Naive B cell (primary cell): ENCODE data around the gene DEGS1. TPM values are rescaled to one million over a fixed set of nuclear protein-coding genes. Genes with fewer than 3 reads are reported as not detected.
"Not testable (repeated sequence)": the region's sequence is repeated elsewhere in the genome, so short reads cannot be mapped to it uniquely, and the experiment has no call there.

Experiments
- ATAC-seq, 2 donors: fragments of 150-1000 bp; cut with Tn5 transposase; 2 replicates each; pipeline ENCODE4 v1.10.0; 2021; ENCODE audit warnings: low read depth in 2 of 2, mild to moderate bottlenecking in 2 of 2, moderate library complexity in 2 of 2
- DNase-seq: peaks from one replicate; pipeline ENCODE4 v3.0.0; 2022
- H3K27ac Mint-ChIP-seq, 6 donors: one replicate each; pipeline ENCODE4 v1.8.0; 2020 to 2022; ENCODE audit warnings: mild to moderate bottlenecking in 6 of 6, mixed read lengths in 6 of 6, moderate library complexity in 5 of 6, inconsistent platforms in 2 of 6
- H3K27me3 Mint-ChIP-seq, 3 donors: one replicate each; pipeline ENCODE4 v1.8.0; 2021 to 2022; ENCODE audit warnings: mixed read lengths in 3 of 3, mild to moderate bottlenecking in 1 of 3
- H3K36me3 Mint-ChIP-seq, 2 donors: one replicate each; pipeline ENCODE4 v1.8.0; 2020 to 2022; ENCODE audit warnings: mixed read lengths in 2 of 2, inconsistent platforms in 1 of 2, mild to moderate bottlenecking in 1 of 2
- H3K4me1 Mint-ChIP-seq, 3 donors: one replicate each; pipeline ENCODE4 v1.8.0; 2020 to 2022; ENCODE audit warnings: mixed read lengths in 3 of 3, inconsistent platforms in 1 of 3, mild to moderate bottlenecking in 1 of 3, moderate library complexity in 1 of 3
- H3K4me3 Mint-ChIP-seq, 8 donors: one replicate each; pipeline ENCODE4 v1.8.0; 2020 to 2022; ENCODE audit warnings: mild to moderate bottlenecking in 8 of 8, mixed read lengths in 8 of 8, moderate library complexity in 8 of 8, inconsistent platforms in 2 of 8
- H3K9me3 Mint-ChIP-seq, 7 donors: one replicate each; pipeline ENCODE4 v1.8.0; 2020 to 2022; ENCODE audit warnings: mixed read lengths in 7 of 7, mild to moderate bottlenecking in 5 of 7, inconsistent platforms in 2 of 7, moderate library complexity in 1 of 7
- polyA plus RNA-seq, 6 donors: library from polyadenylated mRNA; unstranded; fragments of 300-500 nt; fragmentation: Illumina TruSeq; gene quantifications; one replicate each; pipeline ENCODE4 v1.2.3, GENCODE V29; 2021; ENCODE audit warnings: low read depth in 6 of 6

The DEGS1 gene
- polyA plus RNA-seq, 6 donors from 2014 or later: 153 to 219 (median 172) TPM

DNA sequence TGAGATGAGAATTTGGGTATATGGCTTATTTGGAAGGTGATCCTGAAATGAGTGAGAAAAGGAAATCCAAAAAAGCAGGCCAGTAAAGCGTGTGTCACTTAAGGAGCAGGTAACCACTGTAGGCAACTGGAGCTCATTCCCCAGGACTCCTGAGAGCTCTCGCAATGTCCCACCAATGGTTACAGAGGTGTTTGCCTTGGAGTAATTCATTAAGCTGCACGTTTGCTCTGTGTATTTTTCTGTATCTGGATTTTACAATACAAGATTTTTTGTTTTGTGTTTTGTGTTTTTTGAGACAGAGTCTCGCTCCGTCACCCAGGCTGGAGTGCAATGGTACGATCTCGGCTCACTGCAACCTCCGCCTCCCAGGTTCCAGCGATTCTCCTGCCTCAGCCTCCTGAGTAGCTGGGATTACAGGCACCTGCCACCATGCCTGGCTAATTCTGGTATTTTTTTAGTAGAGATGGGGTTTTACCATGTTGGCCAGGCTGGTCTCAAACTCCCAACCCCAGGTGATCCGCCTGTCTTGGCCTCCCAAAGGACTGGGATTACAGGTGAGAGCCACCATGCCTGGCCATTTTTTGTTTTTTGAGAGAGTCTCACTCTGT, 23.0 kb downstream of the DEGS1 start:
- H3K9me3 Mint-ChIP-seq, DNase-seq, H3K27me3 Mint-ChIP-seq, ATAC-seq, H3K36me3 Mint-ChIP-seq: not testable (repeated sequence)
- Mint-ChIP-seq H3K4me3 (peak overlapping the region; percentile 47 to 85 (median 76)), H3K4me1 (peaks cover 33 to 66% (median 54%) of the 10 kb centered on the region in 3 donors), H3K27ac (peak overlapping the region in 5 of 6 donors; percentile 33 to 95 (median 65))

DNA sequence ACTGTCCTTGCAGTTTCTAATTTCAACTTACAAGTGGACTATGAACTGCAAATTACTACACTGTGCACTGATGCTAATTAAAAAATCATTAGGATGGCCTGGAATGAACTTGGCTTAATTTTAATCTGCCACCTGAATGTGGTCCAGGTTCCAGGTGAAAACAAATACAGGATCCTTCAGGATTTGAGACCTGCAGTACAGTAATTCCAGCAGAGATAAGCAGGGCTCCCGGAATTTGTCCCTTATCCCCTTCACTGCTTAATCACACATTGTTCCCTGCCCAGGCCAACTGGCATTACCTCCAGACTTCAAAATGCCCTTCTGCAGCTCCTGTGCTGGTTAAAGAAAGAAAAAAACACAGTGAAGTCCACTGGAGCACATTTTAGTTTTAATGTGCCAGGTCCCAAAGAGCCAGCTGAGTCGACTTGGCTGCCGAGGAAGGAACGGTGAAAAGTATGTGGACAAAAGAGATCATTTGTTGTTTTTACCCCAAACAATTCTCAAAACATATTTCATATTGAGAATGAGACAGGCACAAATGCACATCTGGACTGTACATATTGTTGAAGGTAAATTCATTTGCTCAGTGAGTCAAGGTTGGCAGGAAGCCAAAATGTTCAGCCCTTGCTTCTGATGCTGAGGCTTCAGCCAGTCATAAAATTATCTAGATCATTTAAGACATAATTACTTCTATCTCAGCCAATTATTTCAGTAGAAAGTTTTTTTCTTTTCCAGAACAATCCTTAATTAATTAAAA, 28.3 kb downstream of the DEGS1 start:
- Mint-ChIP-seq H3K27me3 (no peaks in the 10 kb centered on the region), H3K4me3 (no peak overlapping the region), H3K4me1 (peaks cover 10 to 48% (median 26%) of the 10 kb centered on the region in 3 donors), H3K27ac (peak overlapping the region in 1 of 6 donors; percentile 18), H3K9me3 (no peaks in the 10 kb centered on the region), H3K36me3 (no peaks in the 10 kb centered on the region)
- DNase-seq (no peak), ATAC-seq (no peak)

DNA sequence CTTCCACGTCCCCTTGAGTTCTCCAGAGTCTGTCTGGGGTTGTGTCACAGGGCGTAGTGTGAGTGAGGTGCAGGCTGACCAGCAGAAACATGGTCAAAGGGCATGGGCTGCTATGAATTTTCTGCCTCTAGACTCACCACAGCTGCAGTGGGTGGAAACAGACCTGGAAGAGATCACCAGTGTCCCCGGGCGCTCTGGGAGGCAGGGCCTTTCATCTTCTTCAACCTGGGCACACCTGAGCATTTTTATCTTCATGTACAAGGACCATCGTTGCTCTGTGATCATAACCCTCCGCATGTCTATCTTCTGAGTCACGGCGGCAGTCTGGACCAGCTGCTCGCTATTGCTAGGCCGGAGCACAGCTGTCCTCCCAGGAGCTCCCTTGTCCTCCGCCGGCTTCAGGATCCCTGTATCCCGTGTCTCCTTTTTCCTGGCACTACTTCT, 29.6 kb downstream of the DEGS1 start:
- no peaks in the 10 kb centered on the region for H3K9me3 Mint-ChIP-seq
- peaks cover 10 to 43% (median 27%) of the 10 kb centered on the region in 3 donors for H3K4me1 Mint-ChIP-seq
- peak overlapping the region in 3 of 6 donors; percentile 66 to 93 (median 78) for H3K27ac Mint-ChIP-seq

DNA sequence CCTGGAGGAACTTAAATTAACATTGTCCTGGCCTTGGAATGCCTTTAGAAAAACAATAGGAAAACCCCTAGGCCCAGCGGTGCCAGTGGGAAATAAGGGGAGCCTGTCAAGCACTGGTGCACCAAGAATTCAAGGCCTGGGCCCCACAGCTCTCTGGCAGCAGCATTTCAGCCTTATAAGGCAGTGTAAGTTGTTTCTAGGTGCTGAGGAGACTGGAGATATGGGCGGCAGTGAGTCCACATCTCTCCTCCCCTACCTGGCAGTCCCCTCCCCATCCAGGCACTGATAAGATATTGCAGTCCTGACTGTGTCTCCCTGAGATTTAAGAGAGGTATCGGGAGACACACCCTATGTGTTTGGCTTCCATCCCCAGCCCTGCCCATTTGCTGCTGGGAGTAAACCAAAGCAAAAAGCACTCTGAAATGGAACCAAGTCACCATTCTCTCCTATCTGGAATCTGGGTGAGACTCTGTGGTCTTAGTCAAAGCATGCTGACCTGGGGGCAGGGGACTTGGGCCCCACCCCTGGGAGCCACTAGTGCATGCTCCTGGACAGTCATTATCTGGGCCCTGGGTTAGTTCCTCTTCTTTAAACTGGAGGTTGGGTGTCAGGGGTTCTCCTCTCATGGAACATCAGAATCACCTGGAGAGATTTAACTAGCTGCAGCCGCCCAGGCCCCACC, 30.5 kb downstream of the DEGS1 start:
- no peaks in the 10 kb centered on the region for H3K27me3 Mint-ChIP-seq
- peak overlapping the region in 1 of 8 donors; percentile 55 for H3K4me3 Mint-ChIP-seq
- no peaks in the 10 kb centered on the region for H3K9me3 Mint-ChIP-seq
- H3K36me3 Mint-ChIP-seq: no peaks in the 10 kb centered on the region
- ATAC-seq (peak in 1 of 2 donors; percentile 45), DNase-seq (no peak)
- peaks cover 14 to 53% (median 32%) of the 10 kb centered on the region in 3 donors for H3K4me1 Mint-ChIP-seq
- H3K27ac Mint-ChIP-seq: peak overlapping the region in 3 of 6 donors; percentile 66 to 78 (median 69)

More for the DNA sequence above, 29.6 kb downstream of the DEGS1 start:
- no peaks in the 10 kb centered on the region for H3K36me3 Mint-ChIP-seq
- H3K4me3 Mint-ChIP-seq: no peak overlapping the region
- no peak for ATAC-seq
- DNase-seq: no peak
- no peaks in the 10 kb centered on the region for H3K27me3 Mint-ChIP-seq

DNA sequence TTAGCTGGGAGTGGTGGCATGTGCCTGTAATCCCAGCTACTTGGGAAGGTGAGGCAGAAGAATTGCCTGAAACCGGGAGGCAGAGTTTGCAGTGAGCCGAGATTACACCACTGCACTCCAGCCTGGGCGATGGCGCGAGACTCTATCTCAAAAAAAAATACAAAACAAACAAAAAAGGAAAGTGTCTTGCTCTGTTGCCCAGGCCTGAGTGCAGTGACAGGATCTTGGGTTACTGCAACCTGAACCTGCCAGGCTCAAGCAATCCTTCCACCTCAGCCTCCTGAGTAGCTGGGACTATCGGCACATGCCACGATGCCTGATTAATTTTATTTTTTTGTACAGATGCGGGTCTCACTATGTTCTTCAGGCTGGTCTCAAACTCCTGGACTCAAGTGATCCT, 33.3 kb downstream of the DEGS1 start:
- H3K27me3 Mint-ChIP-seq: no peaks in the 10 kb centered on the region
- DNase-seq: no peak
- no peaks in the 10 kb centered on the region for H3K36me3 Mint-ChIP-seq
- peaks cover 11 to 42% (median 20%) of the 10 kb centered on the region in 3 donors for H3K4me1 Mint-ChIP-seq
- H3K9me3 Mint-ChIP-seq: no peaks in the 10 kb centered on the region
- ATAC-seq: no peak
- no peak overlapping the region for H3K27ac Mint-ChIP-seq
- peak overlapping the region in 1 of 8 donors; percentile 50 for H3K4me3 Mint-ChIP-seq

DNA sequence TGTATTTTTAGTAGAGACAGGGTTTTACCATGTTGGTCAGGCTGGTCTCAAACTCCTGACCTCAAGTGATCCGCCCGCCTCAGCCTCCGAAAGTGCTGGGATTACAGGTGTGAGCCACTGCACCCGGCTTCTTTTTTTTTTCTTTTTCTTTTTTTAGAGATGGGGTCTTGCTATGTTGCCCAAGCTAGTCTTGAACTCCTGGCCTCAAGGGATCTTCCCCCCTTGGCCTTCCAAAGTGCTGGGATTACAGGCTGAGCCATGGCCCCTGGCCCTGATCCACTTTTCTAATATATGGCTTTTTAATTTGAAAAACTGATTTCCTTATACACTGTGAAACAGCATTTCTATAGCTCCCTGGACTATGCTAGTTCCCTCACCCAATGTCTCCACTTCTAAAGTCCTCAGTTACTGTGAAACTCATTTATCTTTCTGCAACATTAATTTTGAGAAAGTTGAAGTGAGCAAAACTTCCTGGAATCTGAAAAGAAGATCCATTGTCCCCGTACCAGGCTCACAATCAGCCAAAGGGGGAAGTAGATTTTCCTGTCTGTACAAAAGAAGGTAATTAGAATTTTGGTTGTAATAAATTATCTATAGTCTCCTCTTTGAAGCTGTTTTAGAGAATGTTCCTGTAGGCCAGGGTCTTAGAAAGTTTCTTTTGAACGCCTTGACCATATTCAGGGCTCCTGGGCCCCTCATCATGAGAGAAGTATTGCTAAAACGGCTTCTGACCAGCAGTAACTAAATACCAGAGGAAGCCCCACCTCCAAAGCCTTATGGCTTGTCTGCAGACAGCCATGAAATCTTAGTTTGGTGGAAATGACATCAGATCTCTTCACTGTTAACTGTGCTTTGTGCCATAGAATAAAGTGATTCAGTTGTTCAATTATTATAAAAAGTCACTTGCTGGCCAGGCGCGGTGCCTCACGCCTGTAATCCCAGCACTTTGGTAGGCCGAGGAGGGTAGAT, 34.9 kb downstream of the DEGS1 start:
- H3K9me3 Mint-ChIP-seq: no peaks in the 10 kb centered on the region
- H3K36me3 Mint-ChIP-seq: no peaks in the 10 kb centered on the region
- no peaks in the 10 kb centered on the region for H3K27me3 Mint-ChIP-seq
- no peak for DNase-seq
- peaks cover 10 to 38% (median 18%) of the 10 kb centered on the region in 3 donors for H3K4me1 Mint-ChIP-seq
- ATAC-seq: no peak
- H3K4me3 Mint-ChIP-seq: no peak overlapping the region
- peak overlapping the region in 3 of 6 donors; percentile 56 to 80 (median 75) for H3K27ac Mint-ChIP-seq

DNA sequence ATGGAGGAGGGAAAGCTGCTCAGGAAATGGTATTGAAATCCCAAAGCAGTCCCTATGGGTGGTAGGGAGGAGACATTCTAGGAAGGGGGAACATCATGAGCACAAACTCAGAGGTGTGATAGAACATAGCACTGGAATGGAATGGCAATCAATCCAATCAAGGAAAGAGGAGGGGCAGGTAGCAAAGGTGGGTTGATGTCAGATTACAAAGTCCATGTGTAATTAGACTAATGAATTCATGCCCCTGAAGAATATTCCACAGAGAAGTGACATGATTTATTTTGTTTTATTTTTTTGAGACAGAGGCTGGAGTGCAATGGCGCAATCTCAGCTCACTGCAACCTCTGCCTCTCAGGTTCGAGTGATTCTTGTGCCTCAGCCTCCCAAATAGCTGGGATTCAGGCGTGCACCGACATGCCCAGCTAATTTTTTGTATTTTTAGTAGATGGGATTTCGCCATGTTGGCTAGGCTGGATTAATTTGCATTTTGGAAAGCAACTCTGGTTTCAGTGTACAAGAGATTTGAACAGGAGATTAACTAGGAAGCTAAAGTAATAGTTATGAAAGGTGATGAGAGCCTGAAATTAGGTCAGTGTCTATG, 36.1 kb downstream of the DEGS1 start:
- Mint-ChIP-seq H3K27me3 (no peaks in the 10 kb centered on the region), H3K36me3 (no peaks in the 10 kb centered on the region), H3K9me3 (no peaks in the 10 kb centered on the region), H3K4me3 (no peak overlapping the region), H3K27ac (peak overlapping the region in 3 of 6 donors; percentile 15 to 43 (median 19)), H3K4me1 (peaks cover 4 to 27% (median 7%) of the 10 kb centered on the region in 3 donors)
- DNase-seq: no peak
- ATAC-seq: no peak

DNA sequence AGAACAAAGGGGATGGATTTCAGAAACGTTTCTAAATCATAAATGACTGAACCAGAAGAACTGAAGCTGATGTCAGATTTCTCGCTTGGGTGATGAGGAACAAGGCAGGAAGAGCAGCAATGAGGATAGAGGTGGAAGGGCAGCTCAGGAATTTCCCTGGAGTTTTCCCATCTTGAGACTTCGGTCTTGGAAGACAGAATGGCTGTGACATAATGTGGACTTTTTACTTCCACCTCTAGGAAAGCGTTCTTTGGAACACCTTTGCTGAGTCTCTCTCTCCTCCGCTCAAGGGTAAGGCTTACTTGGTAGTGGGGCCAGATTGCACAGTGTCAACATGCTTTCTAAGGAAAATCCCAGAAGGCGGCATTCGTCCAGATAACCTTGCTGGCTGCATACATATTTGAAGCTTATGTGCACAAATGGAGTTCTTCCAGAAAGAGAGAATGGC, 36.6 kb downstream of the DEGS1 start:
- Mint-ChIP-seq H3K9me3 (no peaks in the 10 kb centered on the region), H3K4me1 (peaks cover 4 to 25% (median 6%) of the 10 kb centered on the region in 3 donors), H3K4me3 (no peak overlapping the region), H3K27me3 (no peaks in the 10 kb centered on the region), H3K36me3 (no peaks in the 10 kb centered on the region), H3K27ac (peak overlapping the region in 1 of 6 donors; percentile 18)
- no peak for DNase-seq
- no peak for ATAC-seq

DNA sequence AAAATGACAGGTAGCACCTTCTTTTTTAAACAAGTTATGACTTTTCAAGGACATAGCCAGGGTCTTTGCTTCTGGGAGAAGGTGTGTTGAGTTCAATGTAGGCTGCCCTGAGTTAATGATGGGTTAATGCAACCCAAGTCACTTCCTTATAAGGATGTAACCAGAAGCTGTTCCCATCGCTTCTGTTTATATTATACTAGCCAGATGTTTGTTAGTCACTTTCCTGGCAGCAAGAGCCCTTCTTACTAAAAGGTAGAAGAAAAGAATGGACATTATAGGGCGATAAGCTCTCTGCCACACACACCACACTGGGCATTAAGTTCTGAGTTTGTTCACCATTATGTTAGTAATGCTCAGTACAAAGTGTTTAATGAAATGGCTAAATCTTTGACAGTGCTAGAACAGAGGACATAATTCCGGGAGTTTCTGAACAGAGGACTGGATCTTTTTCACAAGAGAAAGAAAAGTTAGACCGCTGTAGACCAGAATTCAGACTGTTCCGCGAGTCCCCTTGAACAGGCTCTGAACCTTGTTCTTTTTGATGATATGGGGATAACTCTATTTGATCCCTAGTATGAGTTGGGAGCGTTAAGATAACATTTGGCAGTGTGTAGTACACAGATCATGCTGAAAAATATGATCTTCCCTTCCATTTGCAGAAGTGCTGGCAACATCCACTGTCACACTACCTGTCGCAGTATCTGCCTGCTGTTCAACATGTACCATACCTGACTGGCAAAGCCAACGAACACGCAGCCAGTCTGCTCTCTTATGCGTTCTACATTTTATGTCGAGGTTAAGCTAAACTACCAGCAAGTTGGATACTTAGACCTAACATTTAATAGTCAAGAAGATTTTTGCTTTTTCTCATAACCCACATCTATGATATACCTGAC, 41.0 kb downstream of the DEGS1 start:
- Mint-ChIP-seq H3K36me3 (peaks cover 11 to 14% of the 10 kb centered on the region in 2 donors), H3K27ac (peak overlapping the region in 2 of 6 donors; percentile 22 to 87), H3K4me1 (peaks cover 0 to 11% (median 4%) of the 10 kb centered on the region in 3 donors), H3K4me3 (no peak overlapping the region), H3K27me3 (no peaks in the 10 kb centered on the region), H3K9me3 (no peaks in the 10 kb centered on the region)
- ATAC-seq (no peak), DNase-seq (no peak)

DNA sequence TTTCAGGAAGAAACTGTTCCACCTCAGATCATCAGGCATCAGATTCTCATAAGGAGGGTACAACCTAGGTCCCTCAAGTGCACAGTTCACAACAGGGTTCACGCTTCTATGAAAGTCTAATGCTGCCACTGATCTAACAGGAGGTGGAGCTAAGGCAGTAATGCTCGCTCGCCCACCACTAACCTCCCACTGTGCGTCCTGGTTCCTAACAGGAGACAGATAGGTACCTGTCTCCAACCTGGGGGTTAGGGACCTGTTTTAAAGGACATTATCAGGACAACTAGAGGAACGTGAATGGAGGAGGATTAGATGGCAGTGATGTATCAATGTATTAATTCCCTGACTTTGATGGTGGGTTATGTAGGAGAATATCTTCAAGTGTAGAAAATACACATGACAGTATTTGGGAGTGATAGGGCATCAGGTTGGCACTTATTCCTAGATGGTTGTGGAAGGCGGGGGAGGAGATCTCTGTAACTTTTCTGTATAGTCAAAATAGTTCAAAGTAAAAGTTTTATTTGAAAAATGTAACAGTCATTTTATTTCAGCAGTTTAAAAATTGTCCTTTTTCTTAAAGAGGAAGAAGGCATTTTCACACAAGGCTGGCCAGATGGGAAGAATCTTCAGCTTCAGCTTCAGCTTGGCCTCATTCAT, 43.9 kb downstream of the DEGS1 start:
- peaks cover 17 to 25% of the 10 kb centered on the region in 2 donors for H3K36me3 Mint-ChIP-seq
- H3K4me3 Mint-ChIP-seq: no peak overlapping the region
- DNase-seq (no peak), ATAC-seq (no peak)
- no peaks in the 10 kb centered on the region for H3K9me3 Mint-ChIP-seq
- H3K27ac Mint-ChIP-seq: peak overlapping the region in 2 of 6 donors; percentile 3 to 81
- no peaks in the 10 kb centered on the region for H3K27me3 Mint-ChIP-seq
- H3K4me1 Mint-ChIP-seq: peaks cover 0 to 11% (median 4%) of the 10 kb centered on the region in 3 donors

DNA sequence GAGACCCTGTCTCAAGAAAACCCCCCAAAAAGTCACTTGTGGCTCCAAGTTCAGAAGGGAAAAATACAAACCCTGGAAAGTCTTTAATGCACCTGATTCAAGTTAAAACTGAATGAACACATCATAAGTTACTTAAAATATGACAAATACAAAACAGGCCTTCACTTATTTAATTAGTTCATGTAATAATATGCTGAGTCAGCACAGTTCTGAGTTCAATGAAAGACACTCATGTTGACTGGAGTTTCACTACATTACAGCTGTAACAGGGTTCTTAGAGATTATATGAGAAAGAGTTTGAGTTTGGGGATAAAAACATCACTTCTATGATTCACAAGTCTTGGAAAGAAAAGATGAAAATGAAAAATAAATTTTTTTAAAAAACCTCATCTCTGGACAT, 51.0 kb downstream of the DEGS1 start:
- H3K27ac Mint-ChIP-seq: peak overlapping the region in 1 of 6 donors; percentile 24
- H3K27me3 Mint-ChIP-seq: no peaks in the 10 kb centered on the region
- H3K9me3 Mint-ChIP-seq: no peaks in the 10 kb centered on the region
- no peak for ATAC-seq
- H3K4me1 Mint-ChIP-seq: peaks cover 0 to 33% (median 19%) of the 10 kb centered on the region in 3 donors
- no peak for DNase-seq
- peaks cover 6 to 15% of the 10 kb centered on the region in 2 donors for H3K36me3 Mint-ChIP-seq
- no peak overlapping the region for H3K4me3 Mint-ChIP-seq
